HG03575 (cell line): ENCODE measurements around the gene BRPF3.

Experiments
- ATAC-seq: cut with Tn5 transposase; IDR thresholded peaks from one replicate; pipeline ENCODE4 v1.9.1; 2021; ENCODE audit not compliant: unreplicated experiment, insufficient number of reproducible peaks, low FRiP score; ENCODE audit errors: extremely low read depth

The BRPF3 gene

GRCh38 chr6:36249536-36249935 is 53.0 kb downstream of the BRPF3 start:
- ATAC-seq = no peak

GRCh38 chr6:36252005-36252404 is 55.5 kb downstream of the BRPF3 start:
- no peak for ATAC-seq

GRCh38 chr6:36263390-36264000 is 67.0 kb downstream of the BRPF3 start:
- ATAC-seq = no peak

- no peak for ATAC-seq
Measured at GRCh38 chr6:36265744-36266143, 69.2 kb downstream of the BRPF3 start.

GRCh38 chr6:36266913-36267644 is 70.5 kb downstream of the BRPF3 start:
- ATAC-seq = no peak

- no peak for ATAC-seq
Measured at GRCh38 chr6:36267731-36268477, 71.4 kb downstream of the BRPF3 start.

- no peak for ATAC-seq
Measured at GRCh38 chr6:36268478-36269275, 72.1 kb downstream of the BRPF3 start.

GRCh38 chr6:36269834-36270705 is 73.5 kb downstream of the BRPF3 start, which contains the start of gene PNPLA1:
TSS of gene PNPLA1 (plus strand) at chr6:36270060. CDS start at chr6:36270460, 400 bp downstream.
- no peak for ATAC-seq

DNA sequence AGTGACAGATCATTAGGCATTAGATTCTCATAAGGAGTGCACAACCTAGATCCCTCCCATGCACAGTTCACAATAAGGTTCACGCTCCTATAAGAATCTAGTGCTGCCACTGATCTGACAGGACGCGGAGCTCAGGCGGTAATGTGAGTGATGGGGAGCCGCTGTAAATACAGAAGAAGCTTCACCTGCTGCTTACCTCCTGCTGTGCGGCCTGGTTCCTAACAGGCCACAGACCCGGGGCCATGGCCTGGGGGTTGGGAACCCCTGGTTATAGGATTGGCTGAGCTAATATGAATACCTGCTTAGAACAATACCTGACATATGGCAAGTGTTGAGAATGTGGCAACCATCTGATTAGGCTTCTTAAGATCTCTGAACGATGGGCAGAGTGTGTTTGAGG is 75.7 kb downstream of the BRPF3 start:
- ATAC-seq = no peak

GRCh38 chr6:36273067-36273466 is 76.5 kb downstream of the BRPF3 start:
- no peak for ATAC-seq

- no peak for ATAC-seq
Measured at GRCh38 chr6:36273802-36274514, 77.4 kb downstream of the BRPF3 start.

DNA sequence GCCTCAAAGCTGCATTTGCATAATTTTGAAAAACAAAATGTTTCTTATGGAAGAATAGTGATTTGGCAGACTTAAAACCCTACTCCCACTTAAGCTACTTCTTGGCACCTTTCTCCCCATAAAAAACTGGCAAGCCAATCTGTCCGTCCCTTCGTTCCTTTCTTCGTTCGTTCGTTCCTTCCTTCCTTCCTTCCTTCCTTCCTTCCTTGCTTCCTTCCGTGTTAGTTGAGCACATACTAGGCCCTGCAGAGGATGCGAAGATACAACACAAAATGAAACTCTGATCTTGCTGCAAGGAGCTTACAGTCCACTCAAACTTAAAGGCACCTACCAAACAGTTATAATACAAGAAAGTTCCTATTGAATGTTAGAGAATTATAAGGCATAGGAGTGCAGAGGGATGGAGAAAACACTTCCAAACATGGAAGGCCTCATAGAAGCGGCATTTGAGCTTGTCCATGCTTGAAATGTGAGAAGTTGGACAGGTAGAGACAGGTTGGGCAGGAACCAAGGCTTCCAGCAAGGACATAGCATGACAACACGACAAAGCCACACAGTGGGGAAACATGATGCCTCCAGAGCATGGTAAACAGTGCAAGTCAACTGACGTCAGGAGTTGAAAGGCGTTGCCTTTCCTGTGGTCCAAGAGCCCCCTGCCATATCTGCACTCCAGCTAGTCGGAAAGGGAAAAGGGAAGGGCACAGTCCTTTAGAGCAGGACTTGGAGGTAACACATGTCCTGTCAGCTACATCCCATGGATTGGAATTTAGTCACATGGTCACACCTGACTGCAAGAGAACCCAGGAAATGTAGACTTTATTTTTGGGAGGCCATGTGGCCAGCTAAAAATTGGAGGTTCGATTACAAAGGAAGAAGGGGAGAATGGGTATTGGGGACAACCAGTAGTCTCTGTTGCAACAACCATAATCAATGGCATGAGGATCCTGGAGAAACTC is 80.3 kb downstream of the BRPF3 start:
- ATAC-seq = no peak

- no peak for ATAC-seq
Measured at GRCh38 chr6:36277946-36278470, 81.5 kb downstream of the BRPF3 start.

GRCh38 chr6:36280467-36280866 is 83.9 kb downstream of the BRPF3 start:
- no peak for ATAC-seq

- ATAC-seq = no peak
Measured at GRCh38 chr6:36280983-36281382, 84.4 kb downstream of the BRPF3 start.
